GM19452 (cell line): ENCODE data around the gene PDE11A.
"Not testable (repeated sequence)": the region's sequence is repeated elsewhere in the genome, so short reads cannot be mapped to it uniquely, and the experiment has no call there.

ENCODE experiments used
- ATAC-seq: cut with Tn5 transposase; IDR thresholded peaks from one replicate; pipeline ENCODE4 v1.9.1; 2021; ENCODE audit not compliant: unreplicated experiment

PDE11A gene

GRCh38 chr2:178074123-178075005 lies 1.8 kb upstream of the PDE11A start:
- no peak for ATAC-seq

- no peak for ATAC-seq
Observed at GRCh38 chr2:178072000-178072382, 586 bp downstream of the PDE11A start.

- no peak for ATAC-seq
Observed at GRCh38 chr2:178070824-178071223, 1.8 kb downstream of the PDE11A start.

GRCh38 chr2:178069551-178069950 lies 3.0 kb downstream of the PDE11A start:
- ATAC-seq: no peak

GRCh38 chr2:178068823-178069454 lies 3.6 kb downstream of the PDE11A start:
- ATAC-seq: no peak

- no peak for ATAC-seq
Observed at GRCh38 chr2:178066890-178067669, 5.5 kb downstream of the PDE11A start.

GRCh38 chr2:178066324-178066723 lies 6.3 kb downstream of the PDE11A start:
- ATAC-seq: no peak

GRCh38 chr2:178059681-178060080 lies 12.9 kb downstream of the PDE11A start:
- ATAC-seq: no peak

- ATAC-seq: no peak
Observed at GRCh38 chr2:178059111-178059510, 13.5 kb downstream of the PDE11A start.

GRCh38 chr2:178057179-178057680 lies 15.3 kb downstream of the PDE11A start:
- ATAC-seq: no peak

GRCh38 chr2:178056345-178056744 lies 16.2 kb downstream of the PDE11A start:
- ATAC-seq: no peak

GRCh38 chr2:178051257-178051656 lies 21.3 kb downstream of the PDE11A start:
- ATAC-seq: not testable (repeated sequence)

GRCh38 chr2:178047391-178047790 lies 25.2 kb downstream of the PDE11A start:
- no peak for ATAC-seq

- ATAC-seq: no peak
Observed at GRCh38 chr2:178044836-178045235, 27.7 kb downstream of the PDE11A start.

- ATAC-seq: no peak
Observed at GRCh38 chr2:178043266-178043665, 29.3 kb downstream of the PDE11A start.

- not testable (repeated sequence) for ATAC-seq
Observed at GRCh38 chr2:178033583-178033982, 39.0 kb downstream of the PDE11A start.

- ATAC-seq: no peak
Observed at GRCh38 chr2:178029342-178029741, 43.2 kb downstream of the PDE11A start.

GRCh38 chr2:178025551-178026185 lies 46.9 kb downstream of the PDE11A start:
- no peak for ATAC-seq

GRCh38 chr2:178018141-178018540 lies 54.4 kb downstream of the PDE11A start:
- ATAC-seq: no peak

- ATAC-seq: no peak
Observed at GRCh38 chr2:178016612-178017011, 56.0 kb downstream of the PDE11A start.

- ATAC-seq: no peak
Observed at GRCh38 chr2:178012639-178013038, 59.9 kb downstream of the PDE11A start.
